HG03064 (cell line): Measurements from ENCODE around the gene CLDN20.

Experiments
- ATAC-seq: cut with Tn5 transposase; IDR thresholded peaks from one replicate; pipeline ENCODE4 v1.9.1; 2021; ENCODE audit warnings: low read depth; ENCODE audit not compliant: unreplicated experiment

The CLDN20 gene

DNA sequence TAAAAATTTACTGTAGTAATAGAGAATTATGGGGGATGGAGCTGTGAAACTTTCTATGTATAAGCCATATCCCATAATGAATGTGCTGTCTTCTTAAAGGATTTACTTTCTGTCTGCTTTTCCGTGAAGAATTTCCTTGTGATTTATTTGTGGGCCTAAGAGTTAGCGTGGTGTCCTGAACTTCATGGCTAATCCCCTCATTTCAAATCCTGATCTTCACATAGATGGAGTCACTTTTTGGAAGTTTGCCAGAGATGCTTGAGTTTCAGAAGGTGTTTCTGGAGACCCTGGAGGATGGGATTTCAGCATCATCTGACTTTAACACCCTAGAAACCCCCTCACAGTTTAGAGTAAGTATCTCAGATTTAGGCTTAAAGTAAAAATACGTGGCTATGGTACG is 19.4 kb upstream of the CLDN20 start:
- no peak for ATAC-seq

DNA sequence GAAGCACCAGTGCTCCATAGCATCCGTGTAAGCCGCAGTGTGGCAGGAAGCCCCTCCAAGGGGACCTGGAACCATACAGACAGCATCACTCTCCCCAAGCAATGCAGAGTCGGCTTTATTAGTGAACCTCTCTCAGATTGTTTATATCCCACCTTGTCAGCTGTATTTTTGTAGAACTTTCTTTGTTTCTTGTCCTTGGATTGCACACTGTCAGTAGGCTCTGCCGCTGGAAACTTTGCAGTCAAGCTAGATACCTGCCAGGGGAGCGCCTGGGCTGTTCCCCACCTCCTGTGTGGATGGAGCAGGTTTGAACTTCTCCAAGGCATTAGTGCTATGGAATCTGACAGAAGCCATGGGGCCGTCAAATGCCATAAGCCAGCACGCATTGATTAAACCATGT is 18.6 kb upstream of the CLDN20 start:
- ATAC-seq = no peak

DNA sequence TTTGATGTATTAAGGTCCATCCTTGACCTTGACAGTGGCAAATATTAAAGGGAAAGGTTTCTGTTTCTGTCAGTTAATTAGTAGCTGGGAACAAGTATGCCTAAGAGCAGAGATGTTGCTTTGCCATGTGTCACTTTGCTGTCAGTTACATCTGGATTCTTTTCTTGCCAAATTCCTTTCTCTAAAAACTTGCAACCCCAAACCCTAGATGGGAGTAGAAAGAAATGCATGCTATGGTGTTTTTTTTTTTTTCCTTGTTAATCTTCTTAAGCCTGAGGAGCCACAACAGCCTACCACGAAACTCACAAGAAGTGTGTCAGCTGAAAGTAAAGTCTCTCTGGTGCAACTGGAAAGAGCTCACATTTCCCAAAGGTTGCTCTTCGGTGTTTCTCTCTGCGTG is 18.0 kb upstream of the CLDN20 start:
- ATAC-seq = no peak

DNA sequence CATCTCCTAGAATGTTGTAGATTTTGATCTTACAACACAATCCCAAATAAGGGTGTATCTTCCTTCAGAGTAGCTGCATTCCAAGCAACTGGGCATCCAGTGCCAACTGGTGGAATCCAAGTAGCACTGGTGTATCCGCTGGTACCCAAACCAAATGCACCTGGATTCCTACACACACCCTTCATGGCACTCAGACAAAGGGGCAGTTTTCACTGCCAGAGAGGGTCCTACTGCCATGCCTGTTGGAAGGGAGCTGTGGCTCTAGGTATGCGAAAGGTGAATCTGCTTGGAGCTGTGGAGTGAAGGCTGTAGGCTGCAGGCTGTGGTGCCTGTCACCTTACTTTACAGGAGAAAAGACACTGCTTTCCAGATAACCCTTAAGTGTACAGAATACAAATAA is 17.0 kb upstream of the CLDN20 start:
- ATAC-seq = no peak

DNA sequence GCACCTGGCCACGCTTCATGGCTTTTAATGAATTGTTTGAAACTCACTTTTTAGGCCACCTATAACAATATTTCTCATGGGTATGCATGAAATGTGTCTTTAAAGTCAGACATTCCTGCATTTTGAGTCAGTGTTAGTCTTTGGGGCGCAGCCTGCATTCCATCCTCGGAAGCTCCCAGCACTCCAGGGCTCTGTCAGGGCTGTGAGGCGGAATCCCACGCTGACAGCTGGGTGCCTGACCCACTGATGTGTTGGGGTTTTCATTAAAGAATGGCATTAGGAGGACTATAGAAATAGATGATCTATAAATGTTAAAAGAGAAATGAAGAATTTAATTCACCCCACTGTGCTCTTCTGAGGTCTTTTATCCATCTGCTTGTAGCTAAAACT is 16.2 kb upstream of the CLDN20 start:
- no peak for ATAC-seq

DNA sequence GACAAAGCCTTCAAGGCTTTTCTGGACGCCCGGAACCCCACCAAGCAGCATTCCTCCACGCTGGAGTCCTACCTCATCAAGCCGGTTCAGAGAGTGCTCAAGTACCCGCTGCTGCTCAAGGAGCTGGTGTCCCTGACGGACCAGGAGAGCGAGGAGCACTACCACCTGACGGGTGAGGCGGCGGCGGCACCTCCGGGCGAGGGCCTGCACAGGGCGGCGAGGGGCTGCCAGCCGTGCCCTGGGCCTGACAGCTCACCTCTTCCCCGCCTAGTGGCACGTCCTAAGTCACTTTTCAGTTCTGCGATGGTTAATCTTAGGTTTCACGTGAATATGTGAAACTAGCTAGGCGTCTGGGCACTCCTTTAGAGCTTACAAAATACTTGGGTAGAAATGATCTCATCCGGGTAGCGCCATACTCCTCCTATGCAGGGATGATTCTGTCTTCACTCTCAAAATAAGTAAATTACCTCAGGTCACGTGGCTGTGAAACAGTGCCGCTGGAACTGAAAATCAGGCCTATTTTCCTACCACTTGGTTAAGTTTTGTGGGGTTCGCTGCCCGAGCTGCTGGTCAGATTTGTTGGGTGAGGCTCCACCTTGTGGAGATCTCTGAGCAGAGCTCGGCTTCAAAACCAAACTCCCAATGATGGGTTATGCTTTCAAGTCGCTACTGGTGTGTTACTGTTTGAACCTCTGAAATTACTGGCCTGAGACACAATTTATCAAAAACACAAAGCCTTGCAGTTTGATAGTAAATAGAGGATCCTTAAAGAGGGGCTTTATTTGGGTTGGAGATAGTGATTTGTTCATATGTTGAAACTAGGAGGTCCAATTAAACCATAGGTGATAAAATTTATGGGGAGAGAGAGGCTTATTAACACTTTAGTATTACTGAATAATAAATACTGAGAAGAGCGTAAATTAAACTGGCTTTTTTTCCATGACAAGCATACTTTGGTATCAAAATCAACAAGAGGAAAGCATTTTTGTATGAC is 15.5 kb upstream of the CLDN20 start:
- no peak for ATAC-seq

DNA sequence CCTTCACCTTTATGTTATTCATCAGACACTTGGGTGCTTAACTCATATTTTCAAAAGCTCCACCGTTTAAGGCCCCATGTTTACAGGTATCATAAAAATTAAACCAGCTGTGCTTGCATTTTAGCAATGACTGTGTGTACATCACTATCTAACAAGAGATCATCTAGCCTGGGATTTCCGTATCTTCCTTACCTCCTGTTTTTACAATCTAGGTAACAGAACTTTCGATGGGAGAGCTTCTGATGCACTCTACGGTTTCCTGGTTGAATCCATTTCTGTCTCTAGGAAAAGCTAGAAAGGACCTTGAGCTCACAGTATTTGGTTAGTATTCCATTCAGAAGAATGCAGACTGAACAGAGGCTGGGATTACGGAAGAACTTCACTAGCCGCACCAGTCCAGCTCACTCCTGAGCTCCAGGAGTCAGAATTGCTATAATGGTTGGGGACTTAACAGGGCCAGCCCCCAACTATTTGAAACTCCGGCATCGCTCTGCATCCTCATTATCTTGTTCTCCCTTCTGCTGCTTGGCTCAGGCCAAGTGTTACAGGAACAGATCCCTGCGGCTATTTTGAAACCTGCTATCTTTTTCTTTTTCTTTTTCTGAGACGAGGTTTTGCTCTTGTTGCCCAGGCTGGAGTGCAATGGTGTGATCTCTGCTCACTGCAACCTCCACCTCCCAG is 13.0 kb upstream of the CLDN20 start:
- ATAC-seq = no peak

DNA sequence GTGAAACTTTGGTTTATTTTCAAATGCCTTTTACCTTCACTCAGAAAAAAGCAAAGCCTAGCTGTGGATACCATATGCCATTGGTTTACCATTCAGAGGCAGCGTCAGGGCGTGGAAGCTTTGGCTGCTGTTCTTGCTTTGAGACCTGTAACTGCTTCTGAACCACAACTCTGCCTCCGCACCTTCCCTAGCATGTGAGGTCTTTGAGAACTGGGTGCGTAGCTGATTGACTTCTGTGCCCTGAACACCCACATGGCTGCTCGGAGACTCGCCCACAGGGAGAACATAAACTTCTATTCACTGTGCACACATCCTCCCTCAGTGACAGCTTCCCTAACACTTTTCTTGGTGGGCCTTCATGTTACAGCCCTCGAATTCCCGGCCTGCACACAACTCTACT is 11.2 kb upstream of the CLDN20 start:
- no peak for ATAC-seq

DNA sequence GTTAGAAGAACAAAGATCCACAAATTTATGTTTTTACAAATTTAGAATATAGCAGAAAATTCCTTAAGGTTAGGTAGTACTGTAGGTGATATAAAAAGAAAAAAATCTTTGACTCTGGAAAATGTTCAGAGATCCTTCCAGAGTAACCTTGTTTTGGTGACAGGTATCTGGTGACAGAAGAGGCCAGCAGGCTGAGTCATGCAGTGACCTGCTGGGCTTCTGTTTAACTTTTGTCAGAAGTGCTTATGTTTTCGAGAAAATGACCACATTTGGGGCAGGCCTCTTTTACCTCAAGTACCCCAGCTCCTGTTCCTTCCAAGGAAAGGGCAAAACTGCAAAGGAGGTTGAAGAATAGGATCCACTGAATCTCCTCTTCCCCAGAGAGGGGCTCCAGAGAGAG is 10.5 kb upstream of the CLDN20 start:
- no peak for ATAC-seq

DNA sequence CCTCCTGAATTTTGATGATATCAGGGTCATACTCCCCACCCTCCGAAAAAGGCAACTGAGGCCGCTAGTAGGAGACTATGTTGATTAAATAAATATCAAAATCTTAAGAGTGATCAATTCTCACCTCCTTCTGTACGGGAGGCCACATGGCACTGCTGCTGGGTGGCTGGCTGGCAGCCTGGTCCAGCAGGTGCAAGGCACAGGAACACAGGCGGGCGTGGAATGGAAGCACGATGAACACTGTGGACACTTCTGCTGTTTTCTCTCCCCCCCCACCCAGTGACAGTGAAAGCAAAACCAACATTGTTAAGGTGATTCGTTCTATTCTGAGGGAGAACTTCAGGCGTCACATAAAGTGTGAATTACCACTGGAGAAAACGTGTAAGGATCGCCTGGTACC is 9.7 kb upstream of the CLDN20 start:
- ATAC-seq = no peak

DNA sequence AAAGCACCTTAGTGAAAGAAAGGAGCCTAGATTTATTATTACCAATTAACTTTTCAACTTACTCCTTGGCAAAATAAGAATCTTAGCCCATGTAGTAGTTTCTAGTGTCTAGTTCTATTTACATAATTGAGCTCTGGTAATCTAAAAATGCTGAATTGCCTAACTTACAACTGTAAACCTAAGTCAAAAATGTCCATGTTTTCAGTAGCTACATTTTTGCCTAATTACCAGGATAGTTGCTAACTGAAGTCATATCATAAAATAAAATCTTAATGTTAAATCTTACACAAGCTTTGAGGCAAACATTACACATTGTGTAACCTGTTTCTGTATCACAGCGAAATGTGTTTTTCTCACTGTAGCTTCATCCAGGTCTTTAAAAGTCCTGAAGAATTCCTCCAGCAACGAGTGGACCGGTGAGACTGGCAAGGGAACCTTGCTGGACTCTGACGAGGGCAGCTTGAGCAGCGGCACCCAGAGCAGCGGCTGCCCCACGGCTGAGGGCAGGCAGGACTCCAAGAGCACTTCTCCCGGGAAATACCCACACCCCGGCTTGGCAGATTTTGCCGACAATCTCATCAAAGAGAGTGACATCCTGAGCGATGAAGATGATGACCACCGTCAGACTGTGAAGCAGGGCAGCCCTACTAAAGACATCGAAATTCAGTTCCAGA is 7.6 kb upstream of the CLDN20 start:
- no peak for ATAC-seq

DNA sequence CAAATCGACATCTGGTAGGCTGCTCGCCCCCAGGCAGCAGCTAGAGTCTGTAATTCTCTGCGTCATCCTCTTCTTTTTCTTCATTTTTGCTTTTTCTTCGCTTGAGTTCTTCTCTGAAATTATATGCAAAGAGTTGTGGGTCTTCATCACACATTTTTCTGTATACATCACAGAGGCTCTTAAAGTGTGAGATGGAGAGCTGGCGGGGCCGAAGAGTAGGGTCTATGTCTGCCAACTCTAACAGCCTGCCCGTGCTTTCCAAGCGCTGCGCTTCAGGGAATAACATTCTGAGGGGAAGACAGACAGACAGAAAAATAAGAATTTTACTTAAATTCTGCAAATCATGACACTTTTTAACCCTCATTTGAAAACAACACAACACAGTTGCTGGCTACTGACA is 6.0 kb upstream of the CLDN20 start:
- no peak for ATAC-seq

DNA sequence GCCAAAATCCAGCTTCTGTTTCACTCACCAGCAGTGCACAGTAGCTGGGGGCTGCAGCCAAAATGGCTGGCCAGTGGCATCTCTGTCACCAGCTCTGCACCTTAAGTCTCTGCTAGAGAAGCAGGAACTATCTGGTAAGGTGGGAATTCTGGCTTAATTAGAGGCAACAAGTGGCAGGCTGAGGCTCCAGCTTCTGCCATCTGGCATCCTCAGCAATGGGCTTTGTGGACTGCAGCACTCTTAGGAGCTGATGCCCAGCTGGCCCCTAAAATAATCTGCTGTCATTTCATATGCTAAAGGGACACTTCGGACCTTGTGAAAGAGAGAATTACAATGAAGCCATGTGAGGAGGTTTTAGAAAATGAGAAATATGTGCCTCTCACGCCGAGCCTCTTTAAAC is 4.6 kb upstream of the CLDN20 start:
- ATAC-seq = no peak

DNA sequence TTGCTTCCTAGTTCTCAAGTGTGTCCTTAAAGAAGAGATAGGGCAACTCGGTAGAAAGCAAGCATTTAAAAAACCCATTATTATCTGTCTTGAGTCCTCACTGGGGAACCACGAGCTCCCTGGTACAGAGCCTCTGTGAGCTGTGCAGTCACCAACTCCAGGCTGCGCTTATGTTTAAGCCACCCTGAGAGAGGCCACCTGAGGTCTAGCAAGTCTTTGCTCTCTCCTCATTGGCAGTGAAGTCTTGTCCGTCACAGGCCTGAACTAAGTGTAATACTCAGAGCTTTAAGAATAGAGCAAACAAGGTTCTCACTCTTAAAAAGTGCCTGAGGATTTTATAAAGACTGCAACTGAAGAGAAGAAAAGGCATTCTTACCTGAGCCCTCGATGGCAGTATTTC is 3.9 kb upstream of the CLDN20 start:
- no peak for ATAC-seq

DNA sequence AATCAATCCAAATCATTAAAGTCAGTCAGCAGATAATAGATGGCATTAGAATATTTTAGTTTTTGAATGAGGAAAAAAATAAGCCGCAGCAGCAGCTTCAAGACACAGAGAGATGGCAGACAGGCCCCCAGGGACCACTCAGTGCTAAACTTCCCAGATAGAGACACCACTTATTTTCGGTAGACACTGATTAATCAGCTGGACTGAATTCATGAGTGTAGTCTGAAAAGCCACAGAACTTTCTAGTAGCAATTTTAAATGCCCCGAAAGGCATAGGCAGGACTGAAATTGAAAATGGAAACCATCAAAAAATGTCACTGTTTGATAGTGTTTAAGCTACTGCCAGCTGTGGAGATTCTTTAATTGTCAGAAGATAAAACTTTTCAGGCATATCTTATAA is 3.1 kb upstream of the CLDN20 start:
- peak; percentile 66 for ATAC-seq

DNA sequence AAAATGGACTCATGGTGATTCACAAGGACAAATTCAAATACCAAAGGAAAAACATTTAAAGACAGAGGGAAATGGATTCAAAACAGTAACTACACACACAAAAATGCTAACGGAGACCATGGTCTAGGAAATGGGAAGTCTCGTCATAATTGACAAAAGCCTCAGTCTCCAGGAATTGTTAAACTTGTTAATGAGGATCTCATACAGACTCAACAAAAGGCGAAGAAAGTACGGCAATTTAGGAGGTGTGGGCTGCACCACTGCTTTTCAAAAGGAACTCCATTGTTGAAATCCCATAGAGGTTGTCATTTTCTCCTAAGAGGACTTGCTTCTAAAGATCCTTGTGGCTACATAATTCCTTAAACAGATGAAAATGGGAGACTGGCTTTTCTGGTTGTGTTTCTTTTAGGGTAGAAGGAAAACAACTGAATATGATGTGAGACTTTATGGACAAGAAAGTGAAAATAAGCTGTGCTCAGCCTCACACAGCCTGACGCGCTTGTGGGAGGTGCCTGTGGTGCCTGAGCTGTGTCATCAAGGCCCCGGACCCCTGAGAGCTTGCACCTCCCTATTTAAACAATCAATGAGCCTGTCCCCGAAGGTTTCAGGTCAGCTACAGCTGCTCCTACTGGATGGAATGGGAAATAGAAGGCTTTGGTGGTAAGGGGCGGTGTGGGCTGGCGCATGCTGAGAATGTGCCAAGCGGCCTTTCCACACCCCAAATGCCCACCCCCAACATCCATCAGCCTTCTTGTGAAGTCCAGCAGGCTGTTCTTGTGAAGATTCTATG is 2.5 kb upstream of the CLDN20 start:
- ATAC-seq = no peak

DNA sequence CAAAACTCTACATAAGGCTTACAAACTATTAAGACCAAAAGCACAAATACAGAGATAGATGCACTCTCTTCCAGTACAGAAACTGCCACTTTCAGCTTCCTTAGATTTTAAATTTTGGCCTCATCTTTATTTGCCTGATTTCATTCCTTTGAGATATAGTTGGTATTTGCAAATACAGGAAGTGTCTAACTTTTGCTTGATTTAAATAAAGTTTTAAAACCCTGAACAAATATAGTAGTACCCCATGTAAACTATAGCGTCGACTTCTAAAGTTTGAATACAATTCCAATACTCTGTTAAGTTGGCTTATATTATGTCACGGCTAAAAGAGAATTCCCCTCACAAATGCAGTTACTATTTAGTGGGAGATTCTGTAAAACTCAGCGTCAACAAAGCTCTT is 1.2 kb upstream of the CLDN20 start:
- ATAC-seq = no peak

DNA sequence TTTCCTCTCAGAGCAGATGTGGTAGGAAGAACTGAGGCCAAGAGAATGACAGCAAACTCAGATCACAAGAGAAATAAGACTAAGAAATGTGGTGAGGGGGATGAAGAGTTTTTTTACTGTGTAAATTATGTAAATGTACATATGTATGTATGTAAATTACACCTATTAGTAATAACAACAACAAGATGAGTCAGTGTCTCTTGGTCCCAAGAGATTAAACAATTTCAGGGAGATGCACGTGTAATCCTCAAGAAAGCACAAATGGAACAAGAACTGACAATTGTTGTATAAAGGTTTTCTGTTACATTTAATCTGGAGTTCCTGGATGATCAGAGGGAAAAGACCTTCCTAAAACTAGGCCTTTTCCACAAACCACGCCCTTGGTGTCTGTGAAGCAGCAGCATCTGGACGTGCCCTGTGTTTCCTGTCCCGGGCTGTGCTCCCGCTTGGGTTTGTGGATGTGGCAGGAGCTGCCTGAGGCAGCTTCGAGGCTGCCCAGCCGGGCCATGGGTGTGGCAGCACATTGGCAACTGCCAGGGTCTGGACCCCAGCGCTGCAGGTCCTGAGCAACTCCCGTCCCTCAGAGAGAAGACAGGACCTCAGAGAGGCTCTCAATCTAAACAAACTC is 994 bp downstream of the CLDN20 start:
- ATAC-seq = no peak

DNA sequence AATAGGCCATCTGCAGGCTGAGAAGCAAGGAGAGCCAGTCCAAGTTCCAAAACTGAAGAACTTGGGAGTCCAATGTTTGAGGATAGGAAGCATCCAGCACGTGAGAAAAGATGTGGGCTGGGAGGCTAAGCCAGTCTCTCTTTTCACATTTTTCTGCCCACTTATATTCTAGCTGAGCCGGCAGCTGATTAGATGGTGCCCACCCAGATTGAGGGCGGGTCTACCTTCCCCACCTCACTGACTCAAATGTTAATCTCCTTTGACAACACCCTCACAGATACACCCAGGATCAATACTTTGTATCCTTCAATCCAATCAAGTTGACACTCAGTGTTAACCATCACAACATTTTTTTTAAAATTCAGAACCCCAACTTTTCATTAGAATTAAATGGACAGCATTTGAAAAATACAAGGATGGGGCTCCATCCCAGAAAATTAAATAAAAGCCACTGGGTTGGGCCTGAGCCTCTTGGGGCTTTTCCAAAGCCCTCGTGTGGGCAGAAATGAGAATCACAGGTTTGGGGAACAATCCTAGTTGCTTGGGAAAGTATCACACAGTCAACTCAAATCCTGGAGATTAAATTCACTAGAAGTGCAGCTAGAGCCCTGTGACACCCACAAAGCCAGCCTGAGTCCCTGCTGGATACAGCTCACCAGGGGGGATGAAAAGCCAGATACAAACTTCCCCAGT is 2.2 kb downstream of the CLDN20 start:
- no peak for ATAC-seq

DNA sequence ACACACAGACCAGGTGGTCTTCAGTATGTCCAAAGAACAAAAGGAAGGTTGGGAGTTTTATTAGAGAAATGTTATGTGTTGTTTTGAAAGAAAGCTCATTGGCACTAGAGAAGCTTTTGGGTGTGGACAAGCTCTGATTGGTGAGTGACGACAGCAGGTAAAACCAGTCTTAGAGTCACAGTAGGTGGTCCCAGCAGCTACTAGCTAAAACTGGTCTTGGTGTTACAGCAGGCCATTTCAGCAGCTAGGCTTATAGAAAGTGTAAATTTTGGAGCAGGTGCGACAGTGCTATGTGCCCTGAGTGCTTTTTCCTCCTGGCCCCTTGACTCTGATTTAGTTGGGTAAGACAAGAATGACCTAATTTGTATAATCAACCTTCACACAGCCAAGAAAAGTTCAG is 3.6 kb downstream of the CLDN20 start:
- no peak for ATAC-seq
